Chondrocyte (in vitro differentiated cells): ENCODE measurements around the gene P3R3URF. TPM values are rescaled to one million over a fixed set of nuclear protein-coding genes. Genes with fewer than 3 reads are reported as not detected.
A peak's percentile ranks its signal among the peaks of the same experiment; 100 is the strongest.

ENCODE experiments used
- DNase-seq: peaks from one replicate; pipeline ENCODE4 v3.0.0; 2021; ENCODE audit warnings: mixed read lengths, low spot score
- H3K27ac Mint-ChIP-seq: one replicate; pipeline ENCODE4 v1.8.0; 2021; ENCODE audit warnings: mild to moderate bottlenecking, moderate library complexity, mixed read lengths; ENCODE audit not compliant: unreplicated experiment
- H3K27me3 Mint-ChIP-seq: 2 replicates; pipeline ENCODE4 v1.8.0; 2021; ENCODE audit warnings: low read depth, mixed read lengths
- H3K36me3 Mint-ChIP-seq: 2 replicates; pipeline ENCODE4 v1.8.0; 2021; ENCODE audit warnings: low read depth, mixed read lengths
- H3K4me1 Mint-ChIP-seq: 2 replicates; pipeline ENCODE4 v1.8.0; 2021; ENCODE audit warnings: low read depth, mild to moderate bottlenecking, mixed read lengths
- H3K4me3 Mint-ChIP-seq: one replicate; pipeline ENCODE4 v1.8.0; 2021; ENCODE audit warnings: mild to moderate bottlenecking, moderate library complexity, mixed read lengths; ENCODE audit not compliant: unreplicated experiment
- H3K9me3 Mint-ChIP-seq: 2 replicates; pipeline ENCODE4 v1.8.0; 2021; ENCODE audit warnings: low read depth, mixed read lengths
- CTCF ChIP-seq: fragments of 200-600 bp; sonication (generic); IDR thresholded peaks from 2 replicates; pipeline ENCODE4 v1.5.0; 2021; ENCODE audit warnings: antibody characterized with exemption, mild to moderate bottlenecking, moderate library complexity
- total RNA-seq: library from RNA; stranded (reverse); gene quantifications from 3 replicates; pipeline ENCODE4 v1.2.1, GENCODE V29; 2021

Gene P3R3URF
- total RNA-seq, 1 donor from 2014 or later, result not detected

- H3K27ac Mint-ChIP-seq, result peak overlapping the region; percentile 100
- TF ChIP-seq CTCF, result no peak
- no peak for DNase-seq
- no peaks in the 10 kb centered on the region for H3K36me3 Mint-ChIP-seq
- H3K9me3 Mint-ChIP-seq, result no peaks in the 10 kb centered on the region
- peaks cover 70% of the 10 kb centered on the region for H3K4me1 Mint-ChIP-seq
- no peaks in the 10 kb centered on the region for H3K27me3 Mint-ChIP-seq
- peak overlapping the region; percentile 96 for H3K4me3 Mint-ChIP-seq
Measured at GRCh38 chr1:46131712-46132528, 44.4 kb downstream of the P3R3URF start.

DNA sequence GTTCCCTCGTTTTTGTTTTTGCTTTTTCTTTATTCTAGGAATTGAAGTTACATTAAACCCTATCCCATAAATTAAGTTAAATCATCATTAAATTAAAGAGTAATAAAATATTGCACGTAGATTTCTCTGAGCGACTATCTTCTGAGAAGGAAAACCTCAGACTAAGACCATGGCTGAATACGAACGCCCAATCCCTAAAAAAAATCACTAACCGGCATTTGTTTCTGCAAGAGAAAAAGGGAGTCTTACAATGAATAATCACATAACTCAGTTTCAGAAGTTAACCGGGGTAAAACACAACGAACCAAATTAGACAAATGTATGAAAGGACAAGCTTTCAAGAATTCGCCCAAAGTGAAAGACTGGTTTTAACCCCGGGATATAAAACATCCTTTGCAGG is 45.2 kb downstream of the P3R3URF start:
- no peak for TF ChIP-seq CTCF
- no peak for DNase-seq
- Mint-ChIP-seq H3K4me3 (peak overlapping the region; percentile 96), H3K9me3 (no peaks in the 10 kb centered on the region), H3K27ac (peak overlapping the region; percentile 100), H3K4me1 (peaks cover 62% of the 10 kb centered on the region), H3K27me3 (no peaks in the 10 kb centered on the region), H3K36me3 (no peaks in the 10 kb centered on the region)

DNA sequence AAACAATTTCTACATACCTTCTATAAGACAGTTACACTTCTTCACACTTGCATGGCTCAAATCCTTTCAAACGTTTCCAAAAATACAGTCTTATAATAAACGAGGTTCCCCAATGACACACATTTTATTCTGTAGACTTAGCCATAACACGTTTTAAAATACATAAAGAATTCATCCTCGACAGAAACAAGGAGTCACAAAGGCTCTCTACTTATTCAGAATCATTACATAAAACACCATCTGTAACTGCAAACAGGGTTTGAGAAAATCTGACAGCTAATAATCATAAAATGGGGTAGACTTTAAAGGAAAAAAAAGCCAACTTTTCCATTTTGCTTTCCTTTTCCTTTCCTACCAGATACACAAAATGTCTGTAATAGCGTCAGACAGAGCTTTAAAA is 45.7 kb downstream of the P3R3URF start:
- Mint-ChIP-seq H3K9me3 (no peaks in the 10 kb centered on the region), H3K4me1 (peaks cover 57% of the 10 kb centered on the region), H3K27ac (peak overlapping the region; percentile 100)

DNA sequence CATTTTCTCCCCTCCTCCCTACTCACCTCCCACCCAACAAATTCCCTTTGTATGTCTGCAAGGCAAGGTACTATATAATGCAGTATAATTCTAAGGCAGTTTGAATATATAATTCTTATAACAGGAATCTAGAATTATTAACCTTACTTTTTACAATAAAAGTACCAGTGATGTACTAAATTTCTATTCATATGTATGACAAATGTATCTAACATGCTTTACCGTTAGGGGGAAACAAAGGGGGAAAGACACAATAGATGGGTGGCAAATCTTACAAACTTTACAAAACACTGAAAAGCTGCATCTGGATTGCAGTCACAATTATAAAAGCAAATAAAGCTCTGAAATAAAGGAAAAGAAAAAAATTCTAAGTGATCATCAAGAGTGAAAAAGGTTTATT is 46.2 kb downstream of the P3R3URF start:
- Mint-ChIP-seq H3K4me1 (peaks cover 56% of the 10 kb centered on the region), H3K27me3 (no peaks in the 10 kb centered on the region), H3K9me3 (no peaks in the 10 kb centered on the region), H3K27ac (peak overlapping the region; percentile 100), H3K36me3 (no peaks in the 10 kb centered on the region), H3K4me3 (peak overlapping the region; percentile 96)
- DNase-seq, result no peak
- TF ChIP-seq CTCF, result peak; percentile 63

More for the DNA sequence above, 45.7 kb downstream of the P3R3URF start:
- Mint-ChIP-seq H3K4me3 (peak overlapping the region; percentile 96), H3K36me3 (no peaks in the 10 kb centered on the region), H3K27me3 (no peaks in the 10 kb centered on the region)
- TF ChIP-seq CTCF, result no peak
- DNase-seq, result no peak

DNA sequence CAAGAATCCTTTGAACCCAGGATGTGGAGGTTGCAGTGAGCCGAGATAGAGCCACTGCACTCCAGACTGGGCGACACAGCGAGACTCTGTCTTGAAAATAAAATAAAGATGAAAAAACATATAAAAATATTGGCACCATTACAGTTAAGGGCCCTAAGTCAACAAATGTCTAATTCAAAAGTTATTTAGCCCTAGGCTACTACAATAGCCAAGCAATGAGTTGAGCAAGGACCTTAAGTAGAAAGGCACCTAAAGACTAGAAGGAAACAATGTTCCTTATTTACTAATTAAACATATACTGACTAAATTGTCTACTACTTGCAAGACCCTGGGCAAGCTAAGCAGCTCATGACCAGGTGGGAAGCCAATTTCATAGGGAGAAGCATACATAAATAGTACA is 47.9 kb downstream of the P3R3URF start:
- H3K27me3 Mint-ChIP-seq, result no peaks in the 10 kb centered on the region
- H3K9me3 Mint-ChIP-seq, result no peaks in the 10 kb centered on the region
- H3K4me1 Mint-ChIP-seq, result peaks cover 39% of the 10 kb centered on the region
- TF ChIP-seq CTCF, result no peak
- DNase-seq, result no peak
- H3K36me3 Mint-ChIP-seq, result no peaks in the 10 kb centered on the region
- peak overlapping the region; percentile 27 for H3K27ac Mint-ChIP-seq
- no peak overlapping the region for H3K4me3 Mint-ChIP-seq

Other genes with a start within 250 kb of the P3R3URF start
- gene PIK3R3, start 43.9 kb downstream of the P3R3URF start, total RNA-seq, result 21.1 to 36.3 TPM (median 23.4 TPM) in 3 replicates
- 1.4 to 2.1 TPM (median 1.6 TPM) in 3 replicates for gene TSPAN1, start 1.4 kb downstream of the P3R3URF start, total RNA-seq
- 84.9 to 104 TPM (median 89.1 TPM) in 3 replicates for gene POMGNT1, start 21.9 kb upstream of the P3R3URF start, total RNA-seq
- gene LURAP1, start 26.8 kb upstream of the P3R3URF start, total RNA-seq, result 3.8 to 4.1 TPM (median 4.0 TPM) in 3 replicates
- gene RAD54L, start 71.3 kb upstream of the P3R3URF start, total RNA-seq, result 2.6 to 9.9 TPM (median 2.7 TPM) in 3 replicates
- gene LRRC41, start 127.1 kb upstream of the P3R3URF start, total RNA-seq, result 82.0 to 96.8 TPM (median 82.9 TPM) in 3 replicates
- 167 to 194 TPM (median 168 TPM) in 3 replicates for gene UQCRH, start 127.2 kb upstream of the P3R3URF start, total RNA-seq
- 21.2 to 23.5 TPM (median 23.4 TPM) in 3 replicates for gene NSUN4, start 164.3 kb upstream of the P3R3URF start, total RNA-seq
- gene FAAH, start 217.8 kb upstream of the P3R3URF start, total RNA-seq, result 7.0 to 15.0 TPM (median 14.1 TPM) in 3 replicates